Measurements from ENCODE around the gene EMD.
"Not testable (repeated sequence)": the region's sequence is repeated elsewhere in the genome, so short reads cannot be mapped to it uniquely, and the experiment has no call there.

GRCh38 chrX:154343063-154343462, 36.0 kb upstream of the EMD start:
- TF ChIP-seq CTCF (optimal IDR thresholded peaks at IDR 0.05 in 1 of 3, IDR thresholded peaks at IDR 0.05 in 1 of 3, conservative IDR thresholded peaks at IDR 0.05 in 1 of 3; ENCODE audit: extremely low read depth in 1 of 3, insufficient read depth in 2 of 3, low read length in 3 of 3); EZH2 (IDR thresholded peaks at IDR 0.05; ENCODE audit: low read length): not testable (repeated sequence)

Measured in keratinocyte (primary cell).